DMS 273 treated with DMSO at 0.1 percent for 48 hours (cell line): ENCODE results near the gene SFSWAP.
"Not testable (repeated sequence)": the region's sequence is repeated elsewhere in the genome, so short reads cannot be mapped to it uniquely, and the experiment has no call there.

Experiments
- DNase-seq: peaks from one replicate; lab custom pipeline; 2025; lab: John Stamatoyannopoulos, UW

SFSWAP gene

DNA sequence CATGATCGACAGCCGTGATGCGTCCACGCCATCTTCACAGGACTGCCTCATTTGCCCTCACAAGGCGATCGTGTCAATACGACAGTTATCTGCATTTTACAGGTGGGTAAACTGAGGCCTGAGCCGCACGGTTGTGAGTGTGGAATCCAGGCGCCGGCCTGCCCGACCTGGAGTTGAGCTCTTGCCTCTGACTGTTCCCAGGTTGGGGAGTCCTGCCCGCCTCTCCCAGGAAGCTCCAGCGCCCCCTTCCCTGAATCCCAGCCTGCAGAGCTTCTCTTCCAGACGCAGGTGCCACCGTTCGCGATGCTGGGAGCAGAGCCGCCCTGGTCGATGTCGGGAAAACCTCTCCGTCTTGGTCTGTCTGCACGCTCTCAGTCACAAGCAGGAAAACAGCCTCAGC, 31.1 kb upstream of the SFSWAP start:
- not testable (repeated sequence) for DNase-seq

DNA sequence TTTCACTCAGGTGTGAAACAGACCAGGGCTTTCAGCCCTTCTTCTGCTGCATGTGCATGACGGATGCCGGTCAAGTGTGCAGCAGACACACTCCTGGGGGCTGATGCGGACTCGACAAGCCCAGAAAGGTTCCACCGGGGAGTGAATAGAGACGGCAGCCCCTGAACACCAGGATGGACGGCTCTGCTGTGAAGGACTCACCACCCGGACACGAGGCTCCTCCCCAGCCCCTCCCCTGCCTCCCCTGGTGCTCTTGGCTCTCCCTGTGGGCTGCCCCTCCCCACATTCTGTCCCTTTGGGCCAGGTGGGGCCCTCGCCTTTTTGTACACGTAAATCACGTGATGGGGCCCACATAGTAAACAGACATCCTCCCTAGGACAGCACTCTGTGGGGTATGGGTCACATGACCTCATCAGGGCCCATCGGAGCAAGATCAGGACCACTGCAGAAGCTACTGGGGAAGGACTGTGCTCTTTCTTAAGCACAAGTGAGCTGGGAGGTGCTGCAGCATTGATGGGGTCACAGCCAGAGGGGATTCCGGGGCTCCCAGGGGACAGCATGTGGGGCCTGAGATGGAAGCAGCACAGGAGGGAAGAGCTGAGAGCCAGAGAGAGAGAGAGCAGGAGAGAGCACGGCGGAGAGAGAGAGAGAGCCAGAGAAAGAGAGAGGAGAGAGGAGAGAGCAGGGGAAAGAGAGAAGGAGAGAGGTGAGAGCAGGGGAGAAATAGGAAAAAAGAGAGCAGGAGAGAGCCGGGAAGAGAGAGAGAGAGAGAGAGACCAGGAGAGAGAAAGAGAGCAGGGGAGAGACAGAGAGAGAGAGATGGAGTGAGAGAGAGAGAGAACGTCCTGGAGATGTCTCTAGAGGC, 30.3 kb upstream of the SFSWAP start:
- not testable (repeated sequence) for DNase-seq

DNA sequence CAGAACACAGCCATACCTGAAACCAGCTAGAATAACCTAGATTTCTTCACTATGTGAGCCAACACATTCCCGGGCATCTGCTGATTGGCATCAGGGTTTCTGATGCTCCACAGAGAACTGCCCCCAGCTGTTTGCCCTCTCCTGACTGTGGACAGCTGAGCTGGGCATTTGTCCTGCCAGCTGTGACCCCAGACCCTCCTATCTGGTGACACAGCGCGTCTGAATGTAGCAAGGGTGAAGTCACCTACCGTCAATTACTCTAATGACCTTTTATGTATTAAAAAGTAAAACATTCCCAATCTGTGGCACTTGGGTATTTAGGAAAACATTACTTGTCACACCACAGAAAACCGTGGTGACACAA, 29.7 kb upstream of the SFSWAP start:
- DNase-seq, result no peak

DNA sequence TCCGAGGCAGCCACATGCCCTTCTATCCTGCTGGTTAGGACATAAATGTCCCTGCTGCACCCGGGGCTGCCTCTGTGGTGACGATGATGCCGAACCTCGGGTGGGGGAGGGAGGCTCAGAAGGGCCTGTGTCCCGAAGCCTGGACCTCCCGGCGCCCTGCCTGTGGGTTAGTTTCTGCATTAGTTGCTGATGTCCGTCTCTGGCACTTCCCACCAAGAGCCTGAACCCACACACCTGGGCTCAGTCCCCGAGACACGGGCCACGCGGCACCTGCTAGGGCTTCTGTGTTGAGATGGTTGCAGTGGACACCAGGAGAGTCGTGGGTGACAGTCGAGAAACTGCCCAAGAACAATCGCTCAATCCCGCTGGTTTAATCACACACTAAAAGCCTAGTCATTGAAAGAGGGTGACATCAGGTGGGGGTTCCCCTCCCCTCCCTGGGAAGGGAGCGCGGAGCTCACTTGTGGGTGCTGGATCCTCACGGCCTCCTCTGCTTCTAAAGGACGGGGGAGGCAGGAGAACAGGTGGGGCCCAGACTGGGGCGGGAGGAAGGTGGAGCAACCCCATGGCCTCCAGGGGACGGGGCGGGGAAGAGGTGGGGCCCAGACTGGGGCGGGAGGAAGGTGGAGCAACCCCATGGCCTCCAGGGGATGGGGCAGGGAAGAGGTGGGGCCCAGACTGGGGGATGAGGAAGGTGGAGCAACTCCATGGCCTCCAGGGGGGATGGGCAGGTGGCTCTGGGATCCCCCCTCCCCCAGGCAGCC, 29.0 kb upstream of the SFSWAP start:
- DNase-seq, result not testable (repeated sequence)

DNA sequence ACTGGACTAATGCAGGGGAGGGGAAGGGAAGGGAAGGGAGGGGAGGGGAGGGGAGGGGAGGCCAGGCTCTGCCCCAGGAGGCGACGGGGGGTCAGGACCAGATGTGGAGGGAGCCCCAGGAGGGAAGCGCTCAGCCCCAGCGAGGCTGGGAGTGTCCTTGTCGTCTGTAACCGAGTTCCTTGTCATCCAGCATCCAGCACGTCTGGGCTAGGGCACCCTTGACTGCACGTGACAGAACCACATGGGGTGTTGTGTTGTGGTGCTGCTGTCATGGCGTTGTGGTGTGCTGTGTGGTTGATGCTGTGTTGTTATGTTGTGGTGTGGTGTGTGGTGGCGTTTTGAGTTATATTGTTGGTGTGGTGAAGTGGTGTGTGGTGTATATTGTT, 28.4 kb upstream of the SFSWAP start:
- no peak for DNase-seq

DNA sequence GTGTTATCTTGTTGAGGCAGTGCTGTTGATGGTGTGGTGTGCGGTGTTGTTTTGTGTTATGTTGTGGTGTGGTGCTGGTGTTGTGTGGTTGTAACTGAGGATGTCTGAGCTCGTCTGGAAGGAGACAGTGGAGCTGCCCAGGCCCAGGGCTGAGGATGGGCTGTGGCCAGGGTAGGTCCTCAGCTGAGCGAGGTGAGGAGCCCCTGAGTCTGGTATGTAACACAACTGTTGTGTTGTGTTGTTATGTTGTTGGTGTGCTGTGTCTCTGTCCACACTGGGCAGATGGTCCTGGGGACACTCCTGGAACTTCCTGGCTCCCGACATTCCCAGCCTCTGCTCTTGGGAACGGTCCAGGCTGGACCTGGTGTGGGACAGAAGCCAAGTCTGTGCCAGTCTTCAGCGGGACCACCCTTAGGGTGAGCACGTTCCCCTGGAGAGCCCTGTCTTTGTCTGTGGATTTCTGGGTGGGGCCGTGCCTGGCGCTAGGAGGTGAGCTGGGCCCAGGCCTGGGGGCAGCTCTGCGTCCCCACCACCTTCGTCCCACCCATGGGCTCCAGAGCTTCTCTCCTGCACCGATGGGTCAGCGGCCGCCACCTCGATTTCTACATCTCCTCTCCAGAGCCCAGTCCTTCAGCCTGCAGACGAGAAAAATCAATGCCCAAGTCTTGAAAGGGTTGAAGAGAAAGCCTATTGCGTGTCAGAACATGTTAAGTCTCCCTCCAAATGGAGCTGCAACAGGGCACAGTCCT, 27.4 kb upstream of the SFSWAP start:
- DNase-seq, result no peak

DNA sequence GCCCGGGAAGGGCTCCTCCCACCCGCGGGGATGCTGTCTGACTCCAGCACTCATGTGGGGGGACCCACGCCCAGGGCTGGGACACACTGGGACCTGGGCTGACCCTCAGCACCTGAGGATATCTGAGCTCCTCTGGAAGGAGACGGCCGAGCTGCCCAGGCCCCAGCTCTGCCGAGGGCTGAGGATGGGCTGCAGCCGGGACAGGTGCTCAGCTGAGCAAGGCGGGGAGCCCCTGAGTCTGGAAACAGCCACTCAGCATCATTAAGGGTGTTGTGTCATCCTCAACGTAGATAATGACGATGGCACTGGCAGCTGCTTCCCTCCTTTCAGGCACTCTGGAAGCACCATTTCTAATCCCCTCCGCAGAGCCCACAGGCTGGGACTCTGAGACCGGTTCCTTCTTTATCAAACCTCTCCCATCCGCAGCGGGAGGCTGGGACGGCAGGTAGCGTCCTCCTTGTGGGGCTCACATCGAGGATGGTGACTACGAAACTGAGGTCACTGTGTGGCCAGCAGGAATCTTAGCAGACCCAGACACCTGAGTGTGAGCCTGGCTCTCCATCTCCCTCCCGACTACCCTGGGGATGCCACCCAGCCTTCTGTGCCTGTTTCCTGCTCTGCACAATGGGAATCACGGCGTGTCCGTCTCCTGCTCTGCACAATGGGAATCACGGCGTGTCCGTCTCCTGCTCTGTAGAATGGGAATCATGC, 26.7 kb upstream of the SFSWAP start:
- no peak for DNase-seq

DNA sequence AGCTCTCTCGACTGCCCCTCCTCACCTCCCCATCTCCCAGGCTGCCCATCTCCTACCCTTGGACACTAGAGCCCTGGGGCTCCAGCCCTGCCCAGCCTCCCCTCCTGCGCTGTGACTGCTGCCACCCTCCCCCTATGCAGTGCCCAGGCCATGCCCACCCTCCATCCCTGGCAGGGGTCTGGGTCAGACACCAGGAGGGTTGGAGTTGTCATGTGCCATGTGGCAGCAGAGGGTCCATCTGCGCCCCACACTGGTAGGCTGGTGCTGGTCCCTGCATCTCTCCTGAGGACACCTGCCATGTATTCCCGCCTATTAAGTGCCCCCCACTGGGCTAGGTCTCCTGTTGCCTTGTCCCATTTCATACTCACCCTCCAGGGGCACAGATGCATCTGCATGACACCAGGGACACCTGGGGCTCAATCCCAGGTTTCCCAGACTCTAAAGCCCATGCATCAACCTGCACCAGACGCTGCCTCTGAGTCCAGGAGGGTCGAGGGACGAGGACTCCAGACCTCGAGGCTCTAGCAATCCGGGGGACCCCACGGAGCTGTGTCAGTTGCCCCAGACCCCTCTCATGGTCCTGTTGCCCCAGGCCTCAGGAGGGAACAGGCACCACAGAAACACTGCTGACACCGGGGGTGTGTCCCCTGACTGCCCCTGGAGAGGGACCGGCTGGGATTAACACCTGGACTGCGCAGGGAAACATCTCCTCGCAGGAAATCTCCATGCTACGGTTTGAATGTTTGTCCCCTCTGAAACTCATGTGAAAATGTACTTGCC, 23.4 kb upstream of the SFSWAP start:
- no peak for DNase-seq

DNA sequence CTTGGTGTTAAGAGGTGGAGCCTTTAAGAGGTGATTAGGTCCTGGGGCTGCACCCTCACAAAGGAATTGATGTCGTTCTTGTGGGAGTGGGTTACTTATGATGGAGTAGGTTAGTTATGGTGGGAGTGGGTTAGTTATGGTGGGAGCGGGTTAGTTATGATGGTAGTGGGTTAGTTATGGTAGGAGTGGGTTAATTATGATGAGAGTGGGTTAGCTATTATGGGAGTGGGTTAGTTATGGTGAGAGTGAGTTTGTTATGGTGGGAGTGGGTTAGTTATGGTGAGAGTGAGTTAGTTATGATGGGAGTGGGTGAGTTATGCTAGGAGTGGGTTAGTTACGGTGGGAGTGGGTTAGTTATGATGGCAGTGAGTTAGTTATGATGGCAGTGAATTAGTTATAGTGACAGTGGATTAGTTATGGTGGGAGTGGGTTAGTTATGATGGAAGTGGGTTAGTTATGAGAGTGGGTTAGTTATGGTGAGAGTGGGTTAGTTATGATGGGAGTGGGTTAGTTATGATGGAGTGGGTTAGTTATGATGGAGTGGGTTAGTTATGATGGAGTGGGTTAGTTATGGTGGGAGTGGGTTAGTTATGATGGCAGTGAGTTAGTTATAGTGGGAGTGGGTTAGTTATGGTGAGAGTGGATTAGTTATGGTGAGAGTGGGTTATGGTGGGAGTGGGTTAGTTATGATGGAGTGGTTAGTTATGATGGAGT, 22.6 kb upstream of the SFSWAP start:
- DNase-seq, result no peak

DNA sequence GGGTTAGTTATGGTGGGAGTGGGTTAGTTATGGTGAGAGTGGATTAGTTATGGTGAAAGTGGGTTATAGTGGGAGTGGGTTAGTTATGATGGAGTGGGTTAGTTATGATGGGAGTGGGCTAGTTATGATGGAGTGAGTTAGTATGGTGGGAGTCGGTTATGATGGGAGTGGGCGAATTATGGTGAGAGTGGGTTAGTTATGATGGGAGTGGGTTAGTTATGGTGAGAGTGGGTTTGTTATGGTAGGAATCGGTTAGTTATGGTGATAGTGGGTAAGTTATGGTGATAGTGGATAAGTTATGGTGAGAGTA, 22.1 kb upstream of the SFSWAP start:
- no peak for DNase-seq

DNA sequence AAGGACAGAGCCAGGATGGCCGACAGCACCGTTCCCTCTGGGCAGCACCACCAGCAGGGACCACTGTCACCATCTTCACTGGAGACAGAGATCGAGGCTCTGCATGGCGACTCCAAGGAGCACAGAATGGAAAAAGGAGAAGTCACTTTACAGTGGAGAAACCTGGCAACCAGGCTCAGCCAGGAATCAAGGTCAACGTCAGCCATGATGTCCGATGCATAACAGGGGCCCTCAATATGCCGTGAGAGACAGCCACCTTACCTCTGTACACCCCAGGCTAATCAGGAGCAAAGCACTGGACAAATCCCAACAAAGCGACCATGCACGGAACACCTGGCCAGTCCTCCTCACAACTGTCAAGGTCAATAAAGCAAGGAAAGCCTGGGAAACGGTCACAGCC, 20.6 kb upstream of the SFSWAP start:
- DNase-seq, result no peak

DNA sequence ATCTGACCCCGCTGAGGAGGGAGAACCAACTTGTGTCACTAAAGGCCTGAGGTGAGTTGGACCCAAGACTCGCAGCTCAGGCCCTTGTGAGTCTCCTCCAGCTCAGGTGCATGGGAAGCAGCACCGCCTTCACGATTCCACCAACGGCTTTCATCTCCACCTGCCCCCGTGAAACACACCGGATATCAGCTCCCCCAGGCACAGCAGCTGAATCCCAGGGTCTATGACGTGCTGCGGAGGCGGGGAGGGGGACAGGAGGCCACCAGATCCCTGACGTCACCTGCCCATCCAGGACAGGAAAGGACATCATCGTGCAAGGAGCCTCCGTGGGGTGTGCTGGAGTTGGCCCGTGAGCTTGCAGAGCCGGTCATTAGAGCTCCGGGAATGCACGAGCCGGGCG, 18.5 kb upstream of the SFSWAP start:
- DNase-seq, result no peak

DNA sequence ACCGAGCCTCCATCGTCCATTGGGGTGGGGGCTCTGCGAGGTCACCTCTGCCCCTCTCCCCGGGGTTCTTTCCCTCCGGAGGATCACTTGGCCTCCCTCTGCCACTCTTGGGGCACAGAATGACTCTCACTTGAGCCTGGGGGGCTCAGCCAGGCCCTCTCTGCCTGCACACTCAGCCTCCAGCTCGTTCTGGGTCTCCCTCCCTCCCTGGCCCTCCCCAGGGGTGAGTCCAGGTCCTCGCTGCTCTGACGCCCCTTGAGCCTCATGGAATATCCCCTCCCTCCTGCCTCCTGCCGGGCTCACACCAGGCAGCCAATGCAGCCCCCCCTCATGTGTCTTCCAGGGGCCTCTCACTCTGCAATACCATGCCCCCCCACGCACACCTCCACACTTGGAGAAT, 17.7 kb upstream of the SFSWAP start:
- DNase-seq, result no peak

DNA sequence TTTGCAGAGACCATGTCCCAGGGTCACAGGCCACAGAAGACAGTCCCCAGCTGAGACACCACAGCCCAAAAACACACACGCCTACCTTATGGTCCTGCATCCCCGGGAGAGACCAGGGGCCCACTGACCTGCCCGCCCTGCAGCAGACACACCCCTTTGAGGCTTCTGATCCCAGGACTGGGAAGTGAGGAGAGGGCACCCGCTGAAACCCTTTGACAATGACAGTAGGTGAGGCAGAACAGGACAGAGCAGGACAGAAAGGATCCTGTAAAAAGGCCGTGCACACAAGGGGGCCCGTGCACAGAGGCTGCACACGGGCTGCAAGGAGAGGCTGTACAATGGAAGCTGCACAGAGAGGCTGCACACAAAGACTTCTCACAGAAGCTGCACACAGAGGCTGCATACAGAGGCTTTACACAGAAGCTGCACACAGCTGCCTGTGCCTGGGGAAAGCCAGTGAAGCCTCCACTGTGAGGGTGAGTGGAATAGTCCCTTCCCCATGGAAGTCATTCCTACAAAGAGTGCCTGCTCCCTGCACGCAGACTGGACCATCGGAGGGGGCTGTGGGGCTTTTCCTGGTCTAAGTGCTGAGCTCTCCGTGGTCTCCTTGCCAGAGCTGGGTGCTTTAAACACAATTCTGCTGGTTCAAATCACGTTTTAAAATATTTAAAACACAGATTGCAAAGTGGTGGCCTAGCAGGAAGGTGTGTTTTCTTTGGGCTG, 16.6 kb upstream of the SFSWAP start:
- DNase-seq, result no peak

DNA sequence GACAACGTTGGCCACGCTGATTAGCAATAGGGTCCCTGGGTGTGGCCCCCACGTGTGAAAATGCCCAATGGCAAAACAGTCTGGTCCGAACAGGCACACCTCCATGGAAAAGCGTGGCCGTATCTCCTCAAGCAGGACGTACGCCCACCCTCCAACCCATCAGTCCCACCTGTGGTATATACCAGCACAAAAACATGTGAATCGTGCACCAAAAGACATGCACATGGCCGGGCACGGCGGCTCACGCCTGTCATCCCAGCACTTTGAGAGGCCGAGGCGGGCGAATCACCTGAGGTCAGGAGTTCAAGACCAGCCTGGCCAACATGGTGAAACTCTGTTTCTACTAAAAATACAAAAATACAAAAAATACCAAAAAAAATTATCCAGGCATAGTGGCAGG, 14.9 kb upstream of the SFSWAP start:
- no peak for DNase-seq

DNA sequence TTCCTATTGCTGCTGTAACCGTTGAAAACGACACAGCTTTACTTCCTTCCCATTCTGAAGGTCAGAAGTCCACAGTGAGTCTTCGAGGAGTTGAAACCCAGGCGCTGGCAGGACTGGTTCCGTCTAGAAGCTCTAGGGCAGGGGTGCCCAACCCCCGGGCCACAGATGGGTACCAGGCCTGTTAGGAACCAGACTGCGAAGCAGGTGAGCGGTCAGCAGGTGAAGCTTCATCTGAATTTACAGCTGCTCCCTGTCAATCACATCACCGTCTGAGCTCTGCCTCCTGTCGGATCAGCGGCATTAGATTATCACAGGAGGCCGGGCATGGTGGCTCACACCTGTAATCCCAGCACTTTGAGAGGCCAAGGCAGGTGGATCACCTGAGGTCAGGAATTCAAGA, 12.6 kb upstream of the SFSWAP start:
- DNase-seq, result no peak

DNA sequence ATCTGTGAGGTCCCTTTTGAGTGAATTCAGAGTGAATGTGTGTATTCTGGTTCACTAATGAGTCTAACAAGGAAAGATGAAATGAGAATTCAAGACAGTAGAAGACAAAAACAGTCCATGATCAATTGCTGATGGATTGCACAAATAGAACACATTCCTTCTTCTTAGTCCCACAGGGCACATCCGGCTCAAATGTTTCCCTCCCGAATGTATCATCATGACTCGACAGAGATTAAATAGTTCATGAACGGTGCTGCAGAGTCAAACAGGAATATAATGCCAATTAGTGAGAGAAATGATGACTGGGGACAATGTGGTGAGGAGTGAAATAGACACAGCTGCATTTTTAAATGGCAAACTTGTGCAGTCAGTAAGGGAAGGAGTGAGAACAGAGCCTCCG, 11.5 kb upstream of the SFSWAP start:
- DNase-seq, result no peak

DNA sequence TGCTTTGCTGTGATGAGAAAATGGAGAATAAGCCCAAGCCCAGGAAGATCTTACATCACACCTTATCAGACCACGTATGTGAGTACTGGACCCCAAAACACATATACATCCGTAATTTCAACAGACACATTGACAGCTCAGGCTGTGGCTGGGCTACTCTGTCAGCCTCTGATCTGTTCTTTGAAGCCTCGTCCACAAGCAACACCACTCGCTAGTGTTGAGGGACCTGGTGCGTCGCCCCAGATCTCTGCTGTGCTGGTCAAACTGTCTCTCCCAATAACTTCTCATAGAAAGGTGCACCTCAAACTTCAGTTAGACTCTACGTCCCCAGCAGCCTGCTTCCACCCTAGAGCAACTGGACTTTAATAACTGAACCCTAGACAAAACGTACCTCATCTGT, 10.6 kb upstream of the SFSWAP start:
- DNase-seq, result no peak

DNA sequence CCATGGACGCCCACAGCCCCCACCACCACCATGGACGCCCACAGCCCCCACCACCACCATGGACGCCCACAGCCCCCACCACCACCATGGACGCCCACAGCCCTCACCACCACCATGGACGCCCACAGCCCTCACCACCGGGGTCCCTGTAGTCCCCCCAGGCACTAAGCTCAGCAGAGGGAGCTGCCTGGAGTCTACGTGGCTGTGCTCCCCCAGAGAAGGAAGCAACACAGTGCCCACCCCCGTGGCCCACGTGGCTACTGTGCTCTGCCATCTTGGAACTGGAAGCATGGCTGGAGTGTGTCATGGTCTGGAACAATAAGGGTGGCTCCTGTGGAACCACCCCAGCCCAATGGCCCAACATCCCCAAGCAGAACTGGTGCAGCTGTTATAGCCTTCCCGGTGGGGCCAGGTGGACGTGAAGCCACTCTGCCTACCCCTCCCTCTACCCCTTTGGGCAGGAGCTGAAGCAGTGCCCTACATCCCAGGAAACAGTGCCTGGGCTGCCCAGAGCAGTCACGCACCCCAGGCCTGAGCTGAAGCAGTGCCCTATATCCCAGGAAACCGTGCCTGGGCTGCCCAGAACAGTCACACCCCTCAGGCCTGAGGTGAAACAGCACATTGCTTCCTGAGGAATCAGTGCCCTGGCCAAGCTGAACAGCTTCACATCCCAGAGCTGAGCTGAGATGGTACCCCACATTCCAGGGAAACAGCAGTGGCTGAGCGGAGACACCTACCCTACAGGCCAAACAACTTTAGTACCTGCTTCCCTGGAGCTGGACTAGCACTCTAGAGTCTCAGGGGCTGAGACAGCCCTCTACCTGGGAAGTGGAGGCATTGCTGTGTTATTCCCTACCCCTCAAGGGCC, 9.0 kb upstream of the SFSWAP start:
- DNase-seq, result no peak

DNA sequence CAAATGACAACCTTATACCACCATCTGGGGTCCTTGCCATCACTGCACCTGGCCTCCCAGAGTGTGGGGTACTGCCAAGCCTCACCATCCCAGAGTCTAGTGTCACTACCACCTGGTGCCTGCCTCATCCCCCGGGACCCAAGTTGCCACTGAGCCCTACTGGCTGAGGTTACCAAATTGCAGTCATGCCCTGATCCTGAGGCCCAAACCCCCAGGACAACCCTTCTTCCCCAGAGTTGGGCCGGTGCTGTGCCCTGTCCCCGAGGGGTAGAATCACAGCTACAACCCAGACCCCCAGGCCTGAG, 8.4 kb upstream of the SFSWAP start:
- no peak for DNase-seq
